AML-193 (cell line): ENCODE data around the gene CLDND1.

ENCODE experiments used
- DNase-seq, 2 experiments: peaks; one replicate each; lab custom pipeline; 2025; lab: John Stamatoyannopoulos, UW

The CLDND1 gene

DNA sequence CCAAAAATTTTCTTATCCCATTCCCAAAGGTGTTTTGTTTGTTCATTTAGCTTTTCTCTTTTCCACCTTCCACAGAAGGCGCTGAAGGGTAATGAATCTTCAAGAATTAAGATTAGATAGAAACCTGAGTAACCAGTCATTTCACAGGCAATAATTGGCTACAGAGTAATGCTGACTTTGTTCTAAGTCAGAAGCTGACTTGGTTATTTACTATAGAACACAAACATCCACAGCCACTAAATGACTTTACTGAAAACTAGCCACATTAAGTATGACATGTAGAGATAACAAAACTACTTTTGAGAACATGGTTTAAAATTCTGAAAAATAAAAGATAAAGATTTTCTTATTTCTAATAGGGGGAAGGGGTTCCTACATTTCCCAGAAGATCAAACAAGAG lies 7.8 kb downstream of the CLDND1 start:
- no peak for DNase-seq

DNA sequence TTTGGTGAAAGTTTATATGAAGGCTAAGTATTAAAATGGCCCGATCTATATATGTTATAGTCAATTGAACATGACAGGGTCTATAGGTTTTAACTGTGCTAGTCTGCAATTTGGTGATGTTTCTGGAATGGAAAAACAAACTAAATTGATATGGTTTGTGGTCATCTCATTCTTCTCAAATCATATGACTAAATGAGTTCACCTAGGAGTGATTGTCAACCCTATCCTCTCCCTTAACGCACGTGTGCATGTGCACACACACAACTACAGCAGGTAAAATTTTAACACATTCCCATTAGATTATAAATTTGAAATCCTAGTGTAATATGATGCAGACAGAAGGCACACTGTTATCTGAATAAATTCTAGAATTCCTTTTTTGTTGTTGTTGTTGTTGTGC lies 9.0 kb downstream of the CLDND1 start:
- no peak for DNase-seq

DNA sequence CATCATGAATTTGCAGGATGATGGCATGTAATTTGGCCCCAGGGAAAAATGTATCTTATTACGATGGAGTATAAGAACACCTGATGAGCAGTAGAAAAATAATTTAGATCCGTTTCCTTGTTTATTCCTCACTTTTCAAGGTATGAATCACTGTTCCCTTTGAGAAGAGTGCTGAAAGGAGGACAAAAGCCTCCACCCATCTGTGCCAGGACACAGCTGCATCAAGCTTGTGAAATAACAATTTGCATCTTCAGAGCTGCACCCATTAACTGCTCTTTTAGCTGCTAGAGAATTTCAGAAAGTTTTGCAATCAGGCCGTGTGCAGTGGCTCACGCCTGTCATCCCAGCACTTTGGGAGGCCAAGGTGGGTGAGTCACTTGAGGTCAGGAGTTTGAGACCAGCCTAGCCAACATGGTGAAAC lies 9.6 kb downstream of the CLDND1 start:
- peak; percentile 96 to 98 for DNase-seq

DNA sequence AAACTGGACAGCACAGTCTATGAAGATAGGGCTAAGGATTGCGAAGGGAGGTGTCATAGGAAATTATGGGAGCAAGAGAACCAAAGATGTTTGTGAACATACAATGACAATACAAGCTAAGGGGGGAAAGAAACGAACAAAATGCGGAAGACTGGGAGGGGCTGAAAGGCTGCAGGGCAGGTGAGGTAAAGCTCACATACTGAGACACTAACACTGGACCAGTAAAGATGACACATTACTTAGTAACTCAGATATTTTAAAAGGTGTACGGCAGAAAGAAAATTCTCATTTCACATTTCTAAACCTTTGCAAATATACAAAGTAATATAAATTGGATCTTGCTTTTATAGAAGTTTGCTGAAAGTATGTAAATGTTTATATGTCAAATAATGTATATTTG lies 10.1 kb downstream of the CLDND1 start:
- no peak for DNase-seq

- DNase-seq, result no peak
These were observed 14.1 kb downstream of the CLDND1 start for GRCh38 chr3:98508582-98508981.

DNA sequence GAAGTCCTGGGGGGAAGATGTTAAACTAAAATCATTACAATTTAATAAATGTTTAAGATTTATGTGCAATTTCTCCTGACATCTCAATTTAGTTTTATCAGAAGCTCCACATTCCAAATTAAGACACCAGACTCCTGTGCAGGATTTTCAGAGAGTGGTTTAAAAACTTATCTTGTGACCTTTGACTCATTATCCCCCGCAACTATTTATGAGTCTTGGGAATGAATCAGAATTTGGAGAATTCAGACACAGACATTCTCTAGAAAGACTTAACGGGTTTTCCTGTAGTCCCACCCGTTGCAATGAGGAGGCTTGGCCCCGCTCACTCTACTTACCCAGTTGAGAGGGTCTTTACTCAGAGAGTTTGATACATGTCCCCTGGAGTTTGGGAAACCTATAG lies 18.2 kb downstream of the CLDND1 start:
- no peak for DNase-seq

GRCh38 chr3:98501863-98502576 lies 20.7 kb downstream of the CLDND1 start:
- DNase-seq, result no peak

DNA sequence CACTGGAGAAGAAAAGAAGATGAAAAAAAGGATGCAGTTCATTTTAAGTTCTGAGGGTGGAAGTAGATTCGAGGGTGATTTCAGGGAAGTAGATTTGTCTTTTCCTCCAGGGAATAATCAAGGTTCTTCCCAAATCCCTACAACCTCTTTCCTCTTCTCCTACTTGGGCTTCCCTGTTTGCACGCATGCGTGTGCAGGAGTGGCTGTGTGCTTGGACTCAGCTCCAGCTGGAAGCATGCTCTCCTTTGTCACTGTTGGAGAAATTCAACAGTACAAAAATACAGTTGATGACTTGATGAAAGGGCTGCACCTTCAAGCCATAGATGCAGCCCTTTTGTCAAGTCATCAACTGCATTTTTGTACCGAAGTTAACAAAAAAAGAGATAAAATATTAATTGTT lies 21.4 kb downstream of the CLDND1 start:
- no peak for DNase-seq

DNA sequence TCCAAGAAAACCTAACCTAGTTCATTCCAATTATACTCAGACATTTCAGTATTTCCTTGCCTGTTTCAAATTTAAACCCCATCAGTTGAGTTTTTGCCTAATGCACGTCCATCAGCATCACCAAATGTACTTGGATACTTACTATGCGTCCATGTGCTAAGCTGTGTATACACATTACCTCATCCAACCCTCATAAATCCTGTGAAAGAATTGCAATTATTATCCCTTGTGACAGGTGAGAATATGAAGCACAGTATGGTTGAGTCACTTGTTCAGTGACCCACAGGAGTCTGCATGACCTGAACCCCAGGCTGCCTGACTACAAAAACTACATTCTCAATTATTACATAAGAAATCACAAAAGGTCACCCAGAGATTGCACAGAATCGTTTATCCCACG lies 22.7 kb downstream of the CLDND1 start:
- DNase-seq, result no peak

- no peak for DNase-seq
These were observed 25.3 kb downstream of the CLDND1 start, which contains the start of gene OR5K2 for GRCh38 chr3:98497381-98497780. TSS of gene OR5K2 (plus strand) at chr3:98497681. CDS start at chr3:98497681, 0 bp downstream.

DNA sequence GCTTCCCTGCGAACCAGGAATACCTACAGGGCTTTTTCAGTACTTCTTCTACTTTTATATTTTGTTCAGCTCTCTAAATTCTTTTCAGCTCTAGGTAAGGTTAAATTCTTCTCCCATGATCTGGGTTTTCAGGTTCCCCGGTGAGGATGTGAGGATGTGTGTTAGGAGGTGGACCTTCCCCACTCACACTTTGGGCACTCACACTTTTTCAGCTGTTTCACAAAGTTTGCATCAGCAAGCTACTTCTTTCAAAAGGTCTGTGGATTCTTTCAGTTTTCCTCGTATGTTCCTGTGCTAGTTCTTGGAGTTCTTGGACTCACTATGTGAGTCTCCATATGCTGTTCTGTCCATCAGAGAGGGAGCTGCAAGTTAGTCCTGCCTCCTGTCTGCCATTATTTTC lies 39.1 kb downstream of the CLDND1 start:
- no peak for DNase-seq

DNA sequence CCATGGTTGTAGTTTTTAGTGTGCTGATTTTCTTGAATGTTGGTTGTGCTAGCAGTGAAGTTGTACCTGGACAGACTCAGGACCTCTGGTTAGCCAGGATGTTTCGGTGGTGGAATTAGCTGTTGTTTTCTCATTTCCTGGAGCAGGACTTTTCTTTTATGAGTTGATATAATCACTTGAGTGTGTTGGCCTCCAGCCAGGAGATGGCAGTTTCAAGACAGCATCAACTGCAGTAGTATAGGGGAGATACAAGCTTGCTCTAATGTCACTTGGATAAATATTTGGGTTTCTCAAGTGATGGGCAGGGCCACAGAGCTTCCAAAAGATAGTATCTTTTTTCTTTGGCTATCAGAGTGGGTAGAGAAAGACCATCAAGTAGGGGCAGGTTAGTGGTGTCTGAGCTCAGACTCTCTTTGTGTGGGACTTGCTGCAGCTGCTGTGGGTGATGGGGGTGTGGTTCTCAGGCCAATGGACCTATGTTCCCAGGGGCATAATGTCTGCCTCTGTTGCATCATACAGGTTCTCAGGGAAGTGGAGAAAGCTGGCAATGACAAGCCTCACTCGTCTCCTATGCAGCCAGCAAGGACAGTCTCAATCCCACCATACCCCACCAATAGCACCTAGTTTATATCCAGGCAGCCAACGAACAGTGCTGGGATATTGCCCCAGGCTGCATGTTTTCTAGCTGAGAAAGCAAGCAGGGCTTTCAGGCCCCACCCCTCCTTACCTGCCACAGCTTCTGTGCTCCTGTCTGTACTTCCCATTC lies 39.8 kb downstream of the CLDND1 start:
- DNase-seq, result no peak
